Esophagus muscularis mucosa (tissue), 3 donors: Measurements from ENCODE around the gene TRERF1.

Experiments
- CTCF ChIP-seq, 3 experiments: fragments of 200-600 bp in 2 of 3; fragments of 450-650 bp in 1 of 3; sonication (generic) in 2 of 3; IDR thresholded peaks; one replicate each; pipeline ENCODE4 v1.5.1; 2017 to 2019; ENCODE audit warnings: antibody characterized with exemption in 3 of 3, mild to moderate bottlenecking in 2 of 3, moderate library complexity in 1 of 3
- POLR2A ChIP-seq: fragments of 450-650 bp; IDR thresholded peaks from one replicate; pipeline ENCODE4 v1.6.1; 2017; ENCODE audit warnings: antibody characterized with exemption, moderate library complexity, mild to moderate bottlenecking, low read depth

- no peak for TF ChIP-seq CTCF (IDR thresholded peaks at IDR 0.05)
- TF ChIP-seq POLR2A: no peak
Observed at GRCh38 chr6:42361036-42361435, 90.7 kb downstream of the TRERF1 start.
